IMR-90 (cell line): ENCODE measurements around the gene RMDN3. TPM values are rescaled to one million over a fixed set of nuclear protein-coding genes. Genes with fewer than 3 reads are reported as not detected.
A peak's percentile ranks its signal among the peaks of the same experiment; 100 is the strongest.

Experiments
- ATAC-seq: fragments of 200-7000 bp; cut with Tn5 transposase; 2 replicates; pipeline ENCODE4 v1.9.1; 2020; ENCODE audit warnings: low read depth, mild to moderate bottlenecking, moderate library complexity
- BruUV-seq: library from RNA; stranded (reverse); fragments of 400-500 nt; replicated peaks from 2 replicates; lab custom pipeline; 2021; lab: Mats Ljungman, UMichigan
- CTCF ChIA-PET: fragments of 300-600 bp; formaldehyde crosslinking; extraction: SDS; loops from one replicate; lab custom pipeline; 2021; ENCODE audit warnings: antibody characterized with exemption; lab: Yijun Ruan, JAX
- POLR2A ChIA-PET: fragments of 300-600 bp; sonication (Branson Sonifier 250); formaldehyde crosslinking; loops from one replicate; lab custom pipeline; 2022; ENCODE audit warnings: antibody characterized with exemption; ENCODE audit not compliant: unreplicated experiment; lab: Charles Lee
- DNase-seq: peaks from one replicate; pipeline ENCODE4 v3.0.0; 2013
- H2AFZ ChIP-seq: replicated peaks from 2 replicates; pipeline ENCODE3; 2013; ENCODE audit warnings: low read length, mild to moderate bottlenecking; ENCODE audit not compliant: poor library complexity
- H2AK5ac ChIP-seq: 2 replicates; pipeline ENCODE4 v1.6.1; 2013; ENCODE audit warnings: low read depth, low read length, inconsistent platforms
- H2AK9ac ChIP-seq: replicated peaks from 2 replicates; pipeline ENCODE3; 2013; ENCODE audit warnings: mild to moderate bottlenecking, low read depth, low read length, moderate library complexity; ENCODE audit not compliant: poor library complexity
- H2BK120ac ChIP-seq: 2 replicates; pipeline ENCODE4 v1.6.1; 2013; ENCODE audit warnings: low read depth, low read length, inconsistent platforms
- H2BK15ac ChIP-seq: 3 replicates; pipeline ENCODE4 v1.6.1; 2013; ENCODE audit warnings: low read depth, low read length, inconsistent platforms
- H2BK20ac ChIP-seq: 2 replicates; pipeline ENCODE4 v1.6.1; 2013; ENCODE audit warnings: low read depth, mild to moderate bottlenecking, inconsistent platforms, low read length, moderate library complexity
- H2BK5ac ChIP-seq: 2 replicates; pipeline ENCODE4 v1.6.1; 2013; ENCODE audit warnings: mild to moderate bottlenecking, low read depth, low read length, inconsistent platforms; ENCODE audit not compliant: poor library complexity, severe bottlenecking
- H3K14ac ChIP-seq: replicated peaks from 2 replicates; pipeline ENCODE4 v1.6.1; 2013; ENCODE audit warnings: low read depth, low read length, inconsistent platforms
- H3K18ac ChIP-seq: 2 replicates; pipeline ENCODE4 v1.6.1; 2013; ENCODE audit warnings: low read depth, low read length, control low read depth
- H3K23ac ChIP-seq: 2 replicates; pipeline ENCODE4 v1.6.1; 2013; ENCODE audit warnings: low read depth, low read length, inconsistent platforms
- H3K27ac ChIP-seq: 2 replicates; pipeline ENCODE4 v1.5.1; 2013; ENCODE audit warnings: mild to moderate bottlenecking, control low read depth, low read length; ENCODE audit not compliant: insufficient read depth
- H3K27me3 ChIP-seq: 2 replicates; pipeline ENCODE4 v1.6.1; 2013; ENCODE audit warnings: low read length; ENCODE audit not compliant: control insufficient read depth, insufficient read depth
- H3K36me3 ChIP-seq: 2 replicates; pipeline ENCODE4 v1.6.1; 2013; ENCODE audit warnings: low read length, mixed read lengths; ENCODE audit not compliant: control insufficient read depth, insufficient read depth
- H3K4ac ChIP-seq: 2 replicates; pipeline ENCODE4 v1.6.1; 2013; ENCODE audit warnings: low read depth, low read length, inconsistent platforms
- H3K4me1 ChIP-seq: 2 replicates; pipeline ENCODE4 v1.6.1; 2013; ENCODE audit warnings: low read length, mixed read lengths; ENCODE audit not compliant: control insufficient read depth, insufficient read depth
- H3K4me2 ChIP-seq: 2 replicates; pipeline ENCODE4 v1.6.1; 2013; ENCODE audit warnings: low read depth, mild to moderate bottlenecking, control low read depth, low read length, moderate library complexity
- H3K4me3 ChIP-seq: 2 replicates; pipeline ENCODE4 v1.5.1; 2013; ENCODE audit warnings: low read depth, mild to moderate bottlenecking, control low read depth, low read length, moderate library complexity; ENCODE audit not compliant: insufficient read depth
- H3K56ac ChIP-seq: 2 replicates; pipeline ENCODE4 v1.6.1; 2013; ENCODE audit warnings: low read length, inconsistent platforms; ENCODE audit not compliant: insufficient read depth; ENCODE audit errors: extremely low read depth
- H3K79me1 ChIP-seq, 2 experiments: 2 replicates each; pipeline ENCODE4 v1.6.1; 2013; ENCODE audit warnings: low read length in 2 of 2, inconsistent platforms in 1 of 2, low read depth in 1 of 2
- H3K9ac ChIP-seq: 2 replicates; pipeline ENCODE4 v1.6.1; 2013; ENCODE audit warnings: low read depth, low read length, control low read depth
- H3K9me1 ChIP-seq: 2 replicates; pipeline ENCODE4 v1.6.1; 2013; ENCODE audit warnings: low read length, inconsistent platforms; ENCODE audit not compliant: insufficient read depth
- H3K9me3 ChIP-seq: 2 replicates; pipeline ENCODE4 v1.6.1; 2013; ENCODE audit warnings: low read length; ENCODE audit not compliant: control insufficient read depth, insufficient read depth
- H4K20me1 ChIP-seq: 2 replicates; pipeline ENCODE4 v1.6.1; 2013; ENCODE audit warnings: low read length, inconsistent platforms; ENCODE audit not compliant: insufficient read depth
- H4K5ac ChIP-seq: 2 replicates; pipeline ENCODE4 v1.6.1; 2013; ENCODE audit warnings: mild to moderate bottlenecking, low read depth, low read length, control low read depth
- H4K8ac ChIP-seq, 2 experiments: 2 replicates each; pipeline ENCODE4 v1.6.1; 2013; ENCODE audit warnings: low read depth in 2 of 2, low read length in 2 of 2, control low read depth in 1 of 2, inconsistent platforms in 1 of 2
- H4K91ac ChIP-seq: 2 replicates; pipeline ENCODE4 v1.6.1; 2013; ENCODE audit warnings: low read depth, low read length, inconsistent platforms; ENCODE audit not compliant: insufficient read depth
- CEBPB ChIP-seq: IDR thresholded peaks from 2 replicates; pipeline ENCODE4 v1.6.1; 2012; ENCODE audit warnings: low read depth, low read length, improper control_type of control experiment
- CHD1 ChIP-seq: IDR thresholded peaks from 2 replicates; pipeline ENCODE4 v1.6.1; 2012; ENCODE audit warnings: low read depth, low read length, improper control_type of control experiment
- FOS ChIP-seq: fragments of 150-350 bp; IDR thresholded peaks from 2 replicates; pipeline ENCODE4 v1.6.1; 2016; ENCODE audit warnings: low read depth, low read length
- MXI1 ChIP-seq: IDR thresholded peaks from 2 replicates; pipeline ENCODE4 v1.6.1; 2012; ENCODE audit warnings: low read depth, mild to moderate bottlenecking, low read length, moderate library complexity, borderline replicate concordance
- NFE2L2 ChIP-seq: fragments of 150-350 bp; IDR thresholded peaks from 2 replicates; pipeline ENCODE4 v1.6.1; 2016; ENCODE audit warnings: low read depth, mild to moderate bottlenecking, low read length
- RAD21 ChIP-seq: IDR thresholded peaks from 2 replicates; pipeline ENCODE4 v1.6.1; 2012; ENCODE audit warnings: low read length, improper control_type of control experiment
- RFX5 ChIP-seq: IDR thresholded peaks from 2 replicates; pipeline ENCODE4 v1.8.0; 2012; ENCODE audit warnings: low read depth, mild to moderate bottlenecking, low read length, moderate library complexity
- SMC3 ChIP-seq: fragments of 150-350 bp; IDR thresholded peaks from 2 replicates; pipeline ENCODE4 v1.6.1; 2016; ENCODE audit warnings: low read depth, mild to moderate bottlenecking, antibody characterized with exemption, low read length, moderate library complexity
- WGBS, 2 experiments: methylation state at CpG; one replicate each; pipeline versions ENCODE4 v1.1.5 to v1.1.7; 2013; ENCODE audit warnings: missing lambda C conversion rate in 2 of 2; ENCODE audit not compliant: insufficient read length in 1 of 2; ENCODE audit errors: extremely low coverage in 2 of 2; 5-methylcytosine and 5-hydroxymethylcytosine counted together
- dilution Hi-C: fragments of 300-500 bp; cut with HindIII; formaldehyde crosslinking; loops from one replicate; pipeline ENCODE4 v1.14.3; 2018; ENCODE audit warnings: low sequenced_read_pairs; ENCODE audit not compliant: unreplicated experiment
- in situ Hi-C: fragments of 300-500 bp; cut with MboI; formaldehyde crosslinking; loops from 3 replicates; pipeline ENCODE4 v1.14.3; 2019; ENCODE audit warnings: low sequenced_read_pairs, inconsistent platforms, mixed read lengths
- intact Hi-C: fragments of 100-400 bp; cut with micrococcal nuclease; formaldehyde crosslinking; loops from 2 replicates; pipeline ENCODE4 v1.10.0; 2022
- polyA plus RNA-seq, 3 experiments: library from polyadenylated mRNA; depleted of rRNA; stranded (reverse); fragments of >200 nt; gene quantifications; 2 replicates each; pipeline ENCODE4 v1.2.3, GENCODE V29; 2012; ENCODE audit warnings: low replicate concordance in 1 of 3
- total RNA-seq: library from RNA; depleted of rRNA; stranded (reverse); fragments of >200 nt; gene quantifications from 2 replicates; pipeline ENCODE4 v1.2.3, GENCODE V29; 2012
- TF ChIP-seq, protein P1 (sequence below): fragments of 150-350 bp; IDR thresholded peaks from 2 replicates; pipeline ENCODE4 v1.6.1; 2016; ENCODE audit warnings: low read depth, mild to moderate bottlenecking, low read length, moderate library complexity, borderline replicate concordance

RMDN3 gene
- total and polyA plus RNA-seq, 2 of the 4 experiments (the other 2 are of a cell fraction) = 14.7 to 25.7 TPM

- DNase-seq = peak; percentile 41
- H4K91ac ChIP-seq = no peak overlapping the region
- no peaks in the 10 kb centered on the region for H3K4me1 ChIP-seq
These were observed 21.6 kb upstream of the RMDN3 start for GRCh38 chr15:40776537-40777141.

More at GRCh38 chr15:40776537-40777141, 21.6 kb upstream of the RMDN3 start:
- Histone ChIP-seq H3K18ac (no peak overlapping the region), H3K4ac (no peak overlapping the region), H3K23ac (no peak overlapping the region), H3K4me2 (no peak overlapping the region), H3K9me1 (no peaks in the 10 kb centered on the region), H3K14ac (no peak overlapping the region), H3K79me1 (peaks cover 0 to 7% of the 10 kb centered on the region in 2 experiments; a peak in 1 of 4 replicates), H3K27ac (no peak overlapping the region), H2BK5ac (no peak overlapping the region), H2AFZ (no peak overlapping the region), H4K20me1 (peaks cover 3% of the 10 kb centered on the region; the same call in 1 of the 2 replicates), H2BK15ac (no peak overlapping the region), H3K56ac (no peak overlapping the region), H2AK5ac (no peak overlapping the region), H2BK20ac (no peak overlapping the region), H3K9me3 (no peaks in the 10 kb centered on the region), H4K5ac (no peak overlapping the region), H4K8ac (no peak overlapping the region), H3K9ac (no peak overlapping the region), H3K4me3 (no peak overlapping the region), H3K27me3 (no peaks in the 10 kb centered on the region), H2BK120ac (no peak overlapping the region), H3K36me3 (peaks cover 57% of the 10 kb centered on the region), H2AK9ac (no peak overlapping the region)
- CTCF ChIA-PET = no interaction called here
- POLR2A ChIA-PET = no interaction called here
- 95% methylated on average over 4 of the region's 11 CpGs; no CpG with 5 or more reads in 1 of the 2 experiments for WGBS, 2 experiments
- ATAC-seq = peak; percentile 68
- dilution Hi-C loops (no loop called here), intact Hi-C loops (no loop called here), in situ Hi-C loops (no loop called here)
- no TSS peak for BruUV-seq
- TF ChIP-seq RFX5 = no peak
- TF ChIP-seq RAD21 = no peak
- TF ChIP-seq, protein P1, sequence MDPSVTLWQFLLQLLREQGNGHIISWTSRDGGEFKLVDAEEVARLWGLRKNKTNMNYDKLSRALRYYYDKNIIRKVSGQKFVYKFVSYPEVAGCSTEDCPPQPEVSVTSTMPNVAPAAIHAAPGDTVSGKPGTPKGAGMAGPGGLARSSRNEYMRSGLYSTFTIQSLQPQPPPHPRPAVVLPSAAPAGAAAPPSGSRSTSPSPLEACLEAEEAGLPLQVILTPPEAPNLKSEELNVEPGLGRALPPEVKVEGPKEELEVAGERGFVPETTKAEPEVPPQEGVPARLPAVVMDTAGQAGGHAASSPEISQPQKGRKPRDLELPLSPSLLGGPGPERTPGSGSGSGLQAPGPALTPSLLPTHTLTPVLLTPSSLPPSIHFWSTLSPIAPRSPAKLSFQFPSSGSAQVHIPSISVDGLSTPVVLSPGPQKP = no peak
- 0 out of 2 replicates have a peak, but pooled peaks have one; percentile 30 for TF ChIP-seq MXI1
- no peak for TF ChIP-seq CHD1
- no peak for TF ChIP-seq SMC3
- TF ChIP-seq CEBPB = no peak
- TF ChIP-seq FOS = no peak
- TF ChIP-seq NFE2L2 = no peak
